Stimulated activated CD4-positive, alpha-beta T cell treated with anti-CD3 and anti-CD28 coated beads, Interleukin-4, amount 100 ng/mL, for 24 hours (primary cell): ENCODE measurements around the gene DNALI1.
"Not testable (repeated sequence)": the region's sequence is repeated elsewhere in the genome, so short reads cannot be mapped to it uniquely, and the experiment has no call there.

Source experiments
- DNase-seq: peaks from one replicate; pipeline ENCODE4 v3.0.0-alpha.2; 2020

Gene DNALI1

GRCh38 chr1:37556712-37557196, at the start of gene DNALI1:
Gene DNALI1, plus strand, starts transcription at chr1:37556940. Its CDS starts 55 bp downstream, at chr1:37556995.
- no peak for DNase-seq

- DNase-seq = no peak
Measured at GRCh38 chr1:37509181-37509580, 47.6 kb upstream of the DNALI1 start.

- DNase-seq = peak; percentile 75
Measured at GRCh38 chr1:37513795-37514349, 42.9 kb upstream of the DNALI1 start.

- peak; percentile 81 for DNase-seq
Measured at GRCh38 chr1:37514350-37515184, 42.2 kb upstream of the DNALI1 start, which contains the start of gene MEAF6. Gene MEAF6, minus strand, starts transcription at chr1:37514766. Its CDS starts 20 bp downstream, at chr1:37514746.

- DNase-seq = no peak
Measured at GRCh38 chr1:37515185-37516034, 41.3 kb upstream of the DNALI1 start.

- DNase-seq = no peak
Measured at GRCh38 chr1:37517569-37517968, 39.2 kb upstream of the DNALI1 start.

- not testable (repeated sequence) for DNase-seq
Measured at GRCh38 chr1:37518241-37518640, 38.5 kb upstream of the DNALI1 start.

- DNase-seq = peak; percentile 22
Measured at GRCh38 chr1:37518929-37519328, 37.8 kb upstream of the DNALI1 start.

GRCh38 chr1:37519613-37520012, 37.1 kb upstream of the DNALI1 start:
- no peak for DNase-seq

- DNase-seq = not testable (repeated sequence)
Measured at GRCh38 chr1:37529888-37530287, 26.9 kb upstream of the DNALI1 start.

GRCh38 chr1:37532418-37533156, 24.2 kb upstream of the DNALI1 start:
- not testable (repeated sequence) for DNase-seq

- DNase-seq = no peak
Measured at GRCh38 chr1:37533317-37534093, 23.2 kb upstream of the DNALI1 start.

- DNase-seq = no peak
Measured at GRCh38 chr1:37537378-37537777, 19.4 kb upstream of the DNALI1 start.

GRCh38 chr1:37539154-37539553, 17.6 kb upstream of the DNALI1 start:
- DNase-seq = not testable (repeated sequence)

- DNase-seq = no peak
Measured at GRCh38 chr1:37540036-37540785, 16.5 kb upstream of the DNALI1 start.

- no peak for DNase-seq
Measured at GRCh38 chr1:37544530-37544929, 12.2 kb upstream of the DNALI1 start.

GRCh38 chr1:37545019-37545418, 11.7 kb upstream of the DNALI1 start:
- DNase-seq = no peak

- DNase-seq = no peak
Measured at GRCh38 chr1:37549341-37549740, 7.4 kb upstream of the DNALI1 start.

- DNase-seq = peak; percentile 6
Measured at GRCh38 chr1:37553598-37553926, 3.2 kb upstream of the DNALI1 start.

GRCh38 chr1:37553927-37554808, 2.6 kb upstream of the DNALI1 start, which contains the start of gene SNIP1:
Gene SNIP1, minus strand, starts transcription at chr1:37554293. Its CDS starts 64 bp downstream, at chr1:37554229.
- DNase-seq = peak; percentile 93
